Measurements from ENCODE around the gene TM4SF5.

The TM4SF5 gene, protein sequence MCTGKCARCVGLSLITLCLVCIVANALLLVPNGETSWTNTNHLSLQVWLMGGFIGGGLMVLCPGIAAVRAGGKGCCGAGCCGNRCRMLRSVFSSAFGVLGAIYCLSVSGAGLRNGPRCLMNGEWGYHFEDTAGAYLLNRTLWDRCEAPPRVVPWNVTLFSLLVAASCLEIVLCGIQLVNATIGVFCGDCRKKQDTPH
- total RNA-seq: 0 to 0.03 (median 0) reads per million in 18 experiments

DNA sequence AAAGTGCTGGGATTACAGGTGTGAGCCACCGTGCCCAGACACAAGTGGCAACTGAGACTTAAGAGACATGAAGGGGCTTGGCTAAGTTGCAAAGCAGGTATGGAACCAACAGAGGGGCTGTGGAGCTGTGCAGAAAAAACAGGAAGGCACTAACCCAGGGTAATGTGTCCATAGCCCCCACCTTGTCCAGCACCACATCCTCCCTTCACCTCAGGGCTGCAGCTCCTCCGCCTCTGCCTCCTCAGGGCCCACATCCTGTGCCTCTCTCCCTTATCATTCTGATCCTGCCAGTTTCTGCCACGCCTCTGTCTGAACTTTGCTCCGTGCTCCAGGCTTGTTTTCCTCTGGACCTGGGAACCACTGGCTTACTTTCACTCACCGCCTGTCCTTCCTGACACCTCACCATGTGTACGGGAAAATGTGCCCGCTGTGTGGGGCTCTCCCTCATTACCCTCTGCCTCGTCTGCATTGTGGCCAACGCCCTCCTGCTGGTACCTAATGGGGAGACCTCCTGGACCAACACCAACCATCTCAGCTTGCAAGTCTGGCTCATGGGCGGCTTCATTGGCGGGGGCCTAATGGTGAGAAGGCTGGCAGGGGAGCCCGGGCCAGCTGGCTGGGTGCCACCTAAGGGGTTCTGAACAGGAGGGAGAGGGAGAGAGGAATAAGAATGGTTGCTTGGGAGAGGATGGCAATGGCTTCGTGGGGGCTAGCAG is at the start of gene TM4SF5:
TSS of gene TM4SF5 (plus strand) at position 368 of the 716 bp plus-strand sequence. CDS start at position 405, 37 bp downstream.
- no peak for DNase-seq

DNA sequence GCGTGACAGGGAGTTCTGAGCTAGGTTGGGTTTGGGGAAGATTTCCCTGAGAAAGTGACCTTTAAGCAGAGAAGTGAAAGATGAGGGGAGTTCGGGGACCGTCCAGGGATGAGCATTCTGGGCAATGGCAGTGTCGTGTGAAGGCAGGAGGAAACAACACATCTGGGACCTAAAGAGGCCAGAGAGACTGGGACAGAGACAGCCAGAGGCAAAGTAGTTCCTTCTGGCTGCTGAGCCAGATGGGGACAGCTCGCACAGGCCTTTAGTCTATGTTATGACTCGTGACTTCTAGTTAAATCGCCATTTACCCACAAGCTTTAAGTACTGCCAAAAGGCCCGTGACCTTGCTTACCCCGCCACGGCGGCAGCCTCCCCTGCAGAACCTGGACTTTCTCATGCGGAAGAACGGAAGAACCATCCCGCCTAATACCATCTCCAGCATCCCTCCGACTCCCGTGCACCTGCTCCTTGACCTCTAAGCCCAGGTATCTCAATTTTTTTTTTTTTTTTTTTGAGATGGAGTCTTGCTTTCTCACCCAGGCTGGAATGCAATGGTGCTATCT is 48.9 kb upstream of the TM4SF5 start:
- DNase-seq: peak; percentile 11 to 25

DNA sequence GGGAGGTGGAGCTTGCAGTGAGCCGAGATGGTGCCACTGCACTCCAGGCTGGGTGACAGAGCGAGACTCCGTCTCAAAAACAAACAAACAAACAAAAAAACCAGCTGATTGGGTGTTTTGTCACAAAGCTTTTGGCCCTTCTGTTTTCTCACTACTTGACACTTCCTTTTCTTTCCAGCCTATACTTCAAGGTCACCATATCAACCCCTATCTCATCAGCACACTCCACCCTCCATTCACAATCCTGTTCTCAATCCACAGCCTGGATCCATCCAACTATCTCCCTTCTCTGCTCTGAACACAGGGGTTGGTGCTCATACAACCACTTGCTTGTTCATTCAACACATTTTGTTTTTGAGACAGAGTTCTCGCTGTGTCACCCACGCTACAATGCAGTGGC is 47.0 kb upstream of the TM4SF5 start:
- peak; percentile 48 to 50 for DNase-seq

DNA sequence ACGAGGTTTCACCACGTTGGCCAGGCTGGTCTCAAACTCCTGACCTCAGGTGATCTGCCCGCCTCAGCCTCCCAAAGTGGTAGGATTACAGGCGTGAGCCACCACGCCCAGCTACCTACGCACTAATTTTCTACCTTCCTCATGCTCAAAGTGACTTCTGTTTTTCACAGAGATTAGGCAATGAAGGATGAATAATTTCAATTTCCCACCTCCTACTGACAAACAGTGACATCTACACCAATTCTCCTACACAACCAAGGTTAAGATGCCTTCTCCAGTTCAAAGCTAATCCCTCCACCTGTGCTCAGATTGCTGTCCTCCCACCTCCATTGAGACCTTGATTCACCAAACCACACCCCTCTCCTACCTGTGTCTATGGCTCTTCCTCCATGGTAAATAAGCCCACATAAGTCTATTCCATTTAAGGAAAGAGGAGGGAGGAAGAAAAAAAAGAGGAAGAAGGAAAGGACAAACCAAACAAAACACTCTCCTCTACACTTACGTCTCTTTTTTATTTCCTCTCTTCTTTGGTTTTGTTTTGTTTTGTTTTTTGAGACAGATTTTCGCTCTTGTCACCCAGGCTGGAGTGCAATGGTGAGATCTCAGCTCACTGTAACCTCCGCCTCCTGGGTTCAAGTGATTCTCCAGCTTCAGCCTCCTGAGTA is 45.9 kb upstream of the TM4SF5 start:
- peak; percentile 87 to 92 for DNase-seq

DNA sequence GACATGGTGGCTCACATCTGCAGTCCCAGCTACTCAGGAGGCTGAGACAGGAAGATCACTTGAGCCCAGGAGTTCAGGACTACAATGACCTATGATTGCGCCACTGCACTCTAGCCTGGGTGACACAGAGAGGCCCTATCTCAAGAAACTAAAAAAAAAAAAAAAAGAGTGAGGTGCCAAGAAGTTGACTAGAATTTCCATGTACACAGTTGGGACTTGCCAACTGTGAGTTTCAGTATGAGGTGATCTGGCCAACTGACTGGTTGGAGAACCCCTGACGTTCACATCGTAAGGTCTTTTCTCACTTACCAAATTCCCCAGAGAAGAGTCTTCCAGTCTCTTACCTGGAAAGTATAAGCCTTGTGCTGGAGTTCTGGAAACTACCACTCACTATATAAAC is 43.6 kb upstream of the TM4SF5 start:
- peak in 1 of 2 donors; percentile 32 for DNase-seq

DNA sequence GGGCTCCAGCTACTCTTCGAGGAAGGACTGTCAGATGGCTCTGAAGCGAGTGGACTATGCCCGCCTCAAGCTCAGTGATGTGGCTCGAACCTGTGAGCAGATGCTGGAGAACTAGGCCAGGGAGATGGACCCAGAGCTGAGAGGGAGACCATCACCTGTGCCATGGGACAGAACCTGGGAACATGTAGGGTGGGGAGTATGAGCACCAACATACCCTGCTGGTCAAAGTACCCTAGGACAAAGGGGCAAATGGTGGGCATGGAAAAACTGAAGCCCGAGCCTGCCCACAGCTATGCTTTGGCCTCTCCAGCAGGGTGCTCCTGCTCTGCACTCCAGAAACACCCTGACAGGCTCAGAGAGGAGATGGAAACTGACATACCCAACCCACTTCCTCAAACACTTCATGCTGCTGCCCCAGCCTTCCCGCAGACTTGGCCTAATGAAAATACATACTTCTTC is 38.6 kb upstream of the TM4SF5 start:
- DNase-seq: peak; percentile 92

DNA sequence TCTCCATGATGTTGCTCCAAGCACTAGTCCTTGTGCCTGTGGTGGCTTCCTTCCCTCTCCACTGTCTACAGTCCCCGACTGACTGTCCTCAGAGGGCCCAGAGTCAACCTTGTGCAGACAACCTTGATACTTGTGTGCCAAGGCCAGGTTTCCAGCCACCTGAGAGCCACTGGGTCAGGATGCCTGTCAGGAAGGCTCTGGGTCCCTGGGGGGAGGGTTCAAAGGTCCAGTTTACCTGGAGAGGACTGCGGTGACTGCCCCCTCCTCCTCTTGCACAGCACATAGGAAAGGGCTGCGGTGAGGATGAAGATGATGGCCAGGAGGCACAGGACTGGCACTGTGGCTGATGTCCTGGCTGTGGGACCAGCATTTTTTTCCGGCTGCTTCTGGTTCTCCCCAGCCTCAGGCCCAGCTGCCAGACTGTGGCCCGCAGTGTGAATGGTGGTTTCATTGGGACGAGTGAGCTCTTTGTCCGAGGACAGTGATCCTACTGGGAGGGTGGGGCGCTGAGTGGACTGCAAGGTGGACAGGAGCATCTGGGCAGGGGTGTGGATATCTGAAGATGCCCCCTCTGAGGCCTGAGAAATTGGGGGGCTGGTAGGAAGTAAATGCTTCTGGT is 36.7 kb upstream of the TM4SF5 start:
- DNase-seq: no peak

DNA sequence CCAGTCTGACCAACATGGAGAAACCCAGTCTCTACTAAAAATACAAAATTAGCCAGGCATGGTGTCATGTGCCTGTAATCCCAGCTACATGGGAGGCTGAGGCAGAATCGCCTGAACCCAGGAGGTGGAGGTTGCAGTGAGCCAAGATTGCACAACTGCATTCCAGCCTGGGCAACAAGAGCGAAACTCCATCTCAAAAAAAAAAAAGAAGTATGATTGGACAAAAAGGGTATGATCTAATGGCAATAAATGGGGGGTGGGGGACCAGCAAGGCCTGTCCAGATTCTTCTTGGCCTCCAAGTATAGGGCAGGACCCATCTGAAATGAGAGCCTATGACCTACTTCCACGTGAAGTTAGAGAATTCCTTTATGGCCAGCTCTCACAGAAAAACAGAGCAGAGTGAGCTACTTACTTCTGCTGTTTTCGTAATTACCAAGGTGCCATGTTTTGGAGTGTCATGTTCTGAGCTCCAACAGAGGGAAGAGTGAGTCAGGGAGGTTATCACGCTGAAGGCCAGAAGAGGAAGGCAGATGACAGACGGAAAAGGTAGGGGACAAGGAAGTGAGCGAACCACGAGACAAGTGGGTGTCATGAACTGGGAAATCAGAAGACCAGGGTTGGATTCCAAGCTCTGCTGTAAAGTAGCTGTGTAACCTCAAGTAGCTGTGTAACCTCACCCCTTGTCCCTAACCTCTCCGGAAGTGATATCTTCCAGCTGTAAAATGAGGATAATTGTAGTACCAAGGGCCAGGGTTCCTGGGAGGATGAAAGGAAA is 35.6 kb upstream of the TM4SF5 start:
- peak; percentile 94 to 97 for DNase-seq

DNA sequence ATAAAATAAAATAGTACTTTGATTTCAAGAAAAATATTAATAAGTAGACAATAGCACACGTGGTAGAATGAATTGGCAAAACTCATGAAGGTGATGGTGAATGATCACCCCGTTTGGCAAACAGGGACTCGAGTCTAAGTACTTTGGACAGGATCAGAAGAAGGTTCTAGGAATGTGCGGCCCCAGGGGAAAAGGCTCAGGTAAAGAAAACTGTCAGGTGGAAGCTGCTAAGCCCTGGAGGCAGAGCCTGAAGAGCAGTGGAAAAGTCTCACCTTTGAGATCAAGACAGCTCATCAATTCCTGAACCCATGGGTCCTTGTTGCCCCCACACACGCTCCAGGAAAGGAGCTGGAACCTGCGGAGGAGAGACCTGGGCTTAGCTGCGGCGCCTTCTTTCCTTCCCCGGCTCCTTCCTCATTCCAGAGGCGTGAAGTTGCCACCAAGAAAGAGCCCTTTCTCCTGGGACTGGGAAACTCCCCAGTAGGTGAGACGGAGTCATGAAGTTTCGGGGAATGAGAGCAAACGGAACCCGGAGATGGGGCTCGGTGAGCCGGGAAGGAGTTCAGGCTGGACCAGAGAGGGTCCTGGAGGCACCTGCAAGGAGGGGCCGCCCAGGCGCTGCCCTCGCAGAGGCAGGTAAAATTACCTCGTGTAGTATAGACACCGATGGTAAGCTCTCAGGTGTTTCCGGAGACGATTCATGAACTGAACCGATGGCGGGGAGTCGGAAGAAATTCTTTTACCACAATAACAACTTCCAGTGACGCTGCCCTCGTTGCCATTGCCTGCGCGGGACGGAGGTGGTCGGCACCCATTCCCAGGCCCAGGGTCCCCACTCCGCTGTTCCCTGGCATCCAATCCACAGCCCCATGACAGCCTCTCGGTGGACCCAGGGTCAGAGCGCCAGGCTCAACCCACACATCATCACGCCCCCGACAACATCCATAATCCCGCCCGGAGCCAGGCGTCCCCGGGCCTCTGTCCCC is 33.3 kb upstream of the TM4SF5 start:
- peak in 1 of 2 donors; percentile 39 for DNase-seq

DNA sequence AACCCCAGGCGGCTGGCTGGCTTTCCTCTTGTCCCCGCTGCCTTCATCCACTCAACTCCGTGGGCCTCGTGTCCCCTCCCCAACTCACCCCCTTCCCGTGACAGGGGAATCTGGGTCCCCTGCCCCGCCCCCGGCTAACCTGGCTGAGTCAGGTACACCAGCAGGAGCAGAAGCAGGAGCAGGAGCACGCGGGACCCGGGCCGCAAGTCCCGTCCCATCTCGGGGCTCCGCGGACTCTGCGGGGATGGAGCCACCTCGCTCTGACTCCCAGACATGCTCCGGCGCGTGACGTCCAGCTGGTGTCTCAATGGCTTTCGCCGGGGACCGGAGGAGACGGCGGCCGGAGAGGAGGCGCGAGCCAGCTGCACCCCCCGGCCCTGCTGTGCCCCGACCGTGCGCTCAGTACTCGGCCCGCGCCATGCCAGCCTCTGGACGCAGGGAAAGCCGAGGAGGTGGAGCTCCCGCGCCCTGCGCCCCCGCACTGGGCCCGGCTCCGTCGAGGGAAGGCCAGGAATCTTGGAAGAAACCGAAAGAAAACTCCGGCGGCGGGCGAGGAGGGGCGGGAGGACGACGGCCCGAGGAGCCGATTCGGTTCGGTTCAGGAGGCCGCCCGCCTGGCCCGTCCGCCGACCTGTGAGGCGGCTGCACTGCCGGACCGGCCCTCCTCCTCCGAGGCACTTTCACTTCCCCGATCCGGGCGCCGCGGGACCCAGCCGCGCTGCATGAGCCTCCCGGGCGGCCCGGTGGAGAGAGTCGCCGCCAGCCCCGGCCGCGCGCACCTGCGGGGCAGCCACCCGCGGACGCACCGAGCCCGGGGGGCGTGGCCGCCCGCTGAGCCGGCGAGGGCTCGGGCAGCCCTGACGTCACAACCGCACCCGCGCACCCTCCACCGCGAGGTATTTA is 32.3 kb upstream of the TM4SF5 start, which contains the start of the genes CXCL16 and ZMYND15:
TSS of gene CXCL16 (minus strand) at position 807 of the 903 bp plus-strand sequence. CDS start at position 218, 589 bp downstream.
TSS of gene ZMYND15 (plus strand) at position 712 of the 903 bp plus-strand sequence. CDS start 716 bp downstream, outside the sequence.
- peak; percentile 60 to 72 for DNase-seq

DNA sequence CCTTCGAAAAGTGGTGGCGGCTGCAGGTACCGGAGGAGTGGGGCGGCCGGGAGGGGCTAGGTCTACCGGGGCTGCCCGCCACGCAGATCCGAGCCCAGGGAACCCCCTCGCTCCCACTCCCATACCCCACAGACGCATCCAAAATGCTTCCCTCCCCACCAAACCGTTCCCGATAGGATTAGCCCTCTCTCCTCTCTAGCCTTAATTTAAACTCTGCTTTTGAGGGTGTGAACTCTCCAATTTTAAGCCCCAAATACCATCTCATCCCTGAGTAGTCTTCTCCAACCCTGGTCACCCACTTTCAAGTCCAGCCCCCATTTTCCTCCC is 31.7 kb upstream of the TM4SF5 start:
- no peak for DNase-seq

DNA sequence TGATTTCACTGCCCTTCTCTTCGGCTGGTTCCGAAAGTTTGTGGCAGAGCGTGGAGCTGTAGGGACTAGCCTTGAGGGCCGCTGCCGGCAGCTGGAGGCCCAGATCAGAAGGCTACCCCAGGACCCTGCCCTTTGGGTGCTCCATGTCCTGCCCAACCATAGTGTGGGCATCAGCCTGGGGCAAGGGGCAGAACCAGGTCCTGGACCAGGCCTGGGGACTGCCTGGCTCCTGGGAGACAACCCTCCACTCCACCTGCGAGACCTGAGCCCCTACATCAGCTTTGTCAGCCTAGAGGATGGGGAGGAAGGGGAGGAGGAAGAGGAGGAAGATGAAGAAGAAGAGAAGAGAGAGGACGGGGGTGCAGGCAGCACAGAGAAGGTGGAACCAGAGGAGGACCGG is 31.1 kb upstream of the TM4SF5 start:
- DNase-seq: no peak

DNA sequence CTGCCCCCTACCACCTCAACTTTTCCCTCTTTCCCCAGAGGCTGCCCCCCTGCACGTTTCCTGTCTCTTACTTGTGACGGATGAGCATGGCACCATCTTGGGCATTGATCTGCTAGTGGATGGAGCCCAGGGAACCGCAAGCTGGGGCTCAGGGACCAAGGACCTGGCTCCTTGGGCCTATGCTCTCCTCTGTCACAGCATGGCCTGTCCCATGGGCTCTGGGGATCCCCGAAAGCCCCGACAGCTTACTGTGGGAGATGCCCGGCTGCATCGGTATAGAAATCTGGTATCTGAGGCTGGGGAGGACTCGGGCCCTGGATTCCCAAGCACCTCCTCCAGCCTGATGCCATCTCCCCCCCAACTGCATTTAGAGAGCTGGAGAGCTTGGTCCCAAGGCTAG is 30.1 kb upstream of the TM4SF5 start:
- DNase-seq: no peak

DNA sequence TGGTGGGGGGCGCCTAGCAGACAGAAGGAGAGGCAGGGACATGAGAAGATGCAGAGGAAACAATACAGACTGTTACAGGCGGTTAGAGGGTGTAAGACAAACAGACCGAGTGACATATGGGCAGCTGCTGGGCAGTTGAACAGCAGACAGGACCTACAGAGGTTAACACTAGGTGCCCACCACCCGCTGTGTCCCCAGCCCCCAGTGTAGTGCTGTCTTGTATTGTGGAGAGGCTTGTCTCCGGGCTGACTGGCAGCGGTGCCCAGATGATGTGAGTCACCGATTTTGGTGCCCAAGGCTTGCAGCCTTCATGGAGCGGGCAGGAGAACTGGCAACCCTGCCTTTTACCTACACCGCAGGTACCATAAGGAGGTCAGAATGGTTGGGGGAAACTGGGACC is 29.6 kb upstream of the TM4SF5 start:
- no peak for DNase-seq

DNA sequence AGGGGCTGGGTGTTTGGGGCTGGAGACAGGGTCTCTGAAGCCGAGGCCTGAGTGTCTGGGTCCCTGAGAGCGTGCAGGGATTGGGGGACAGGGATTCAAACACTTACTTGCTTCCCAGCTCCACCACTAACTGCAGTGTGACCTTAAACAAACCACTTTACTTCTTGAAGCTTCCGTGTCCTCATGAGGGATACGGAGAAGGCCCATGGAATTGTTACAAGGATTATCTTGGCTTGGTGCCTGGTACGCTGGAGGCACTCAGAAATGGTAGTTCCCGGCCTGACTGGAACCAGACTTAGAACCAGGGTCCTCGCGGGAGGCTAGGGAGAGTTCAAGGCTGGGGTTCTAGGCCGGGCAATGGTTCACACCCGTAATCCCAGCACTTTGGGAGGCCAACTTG is 29.1 kb upstream of the TM4SF5 start:
- no peak for DNase-seq

DNA sequence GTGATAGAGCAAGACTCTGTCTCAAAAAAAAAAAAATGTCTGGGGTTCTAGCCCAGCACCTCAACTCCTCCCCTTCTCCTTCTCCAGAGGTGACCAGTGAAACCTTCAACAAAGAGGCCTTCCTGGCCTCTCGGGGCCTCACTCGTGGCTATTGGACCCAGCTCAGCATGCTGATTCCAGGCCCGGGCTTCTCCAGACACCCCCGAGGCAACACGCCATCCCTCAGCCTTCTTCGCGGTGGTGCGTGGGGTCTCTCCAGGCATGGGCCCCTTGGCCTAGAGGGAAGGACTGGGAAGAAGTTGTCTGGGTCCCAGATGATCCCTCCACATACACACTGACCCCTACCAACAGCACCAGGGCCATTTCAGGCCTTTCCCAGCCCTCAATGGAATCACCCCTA is 28.5 kb upstream of the TM4SF5 start:
- no peak for DNase-seq

DNA sequence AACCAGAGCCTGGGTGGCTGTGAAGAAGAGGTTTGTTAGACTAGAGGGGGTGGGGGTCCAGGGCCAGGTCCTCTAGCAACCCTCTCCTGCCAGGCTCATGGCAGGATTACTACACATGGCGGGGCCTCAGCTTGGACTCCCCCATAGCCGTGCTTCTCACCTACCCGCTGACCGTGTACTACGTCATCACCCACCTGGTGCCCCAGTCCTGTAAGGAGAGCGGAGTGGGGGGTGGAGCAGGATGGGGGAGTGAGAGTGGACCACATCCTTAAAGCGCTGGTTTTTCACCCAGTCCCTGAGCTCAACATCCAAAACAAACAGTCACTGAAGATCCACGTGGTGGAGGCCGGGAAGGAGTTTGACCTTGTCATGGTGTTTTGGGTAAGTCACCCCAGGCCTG is 27.8 kb upstream of the TM4SF5 start:
- no peak for DNase-seq

DNA sequence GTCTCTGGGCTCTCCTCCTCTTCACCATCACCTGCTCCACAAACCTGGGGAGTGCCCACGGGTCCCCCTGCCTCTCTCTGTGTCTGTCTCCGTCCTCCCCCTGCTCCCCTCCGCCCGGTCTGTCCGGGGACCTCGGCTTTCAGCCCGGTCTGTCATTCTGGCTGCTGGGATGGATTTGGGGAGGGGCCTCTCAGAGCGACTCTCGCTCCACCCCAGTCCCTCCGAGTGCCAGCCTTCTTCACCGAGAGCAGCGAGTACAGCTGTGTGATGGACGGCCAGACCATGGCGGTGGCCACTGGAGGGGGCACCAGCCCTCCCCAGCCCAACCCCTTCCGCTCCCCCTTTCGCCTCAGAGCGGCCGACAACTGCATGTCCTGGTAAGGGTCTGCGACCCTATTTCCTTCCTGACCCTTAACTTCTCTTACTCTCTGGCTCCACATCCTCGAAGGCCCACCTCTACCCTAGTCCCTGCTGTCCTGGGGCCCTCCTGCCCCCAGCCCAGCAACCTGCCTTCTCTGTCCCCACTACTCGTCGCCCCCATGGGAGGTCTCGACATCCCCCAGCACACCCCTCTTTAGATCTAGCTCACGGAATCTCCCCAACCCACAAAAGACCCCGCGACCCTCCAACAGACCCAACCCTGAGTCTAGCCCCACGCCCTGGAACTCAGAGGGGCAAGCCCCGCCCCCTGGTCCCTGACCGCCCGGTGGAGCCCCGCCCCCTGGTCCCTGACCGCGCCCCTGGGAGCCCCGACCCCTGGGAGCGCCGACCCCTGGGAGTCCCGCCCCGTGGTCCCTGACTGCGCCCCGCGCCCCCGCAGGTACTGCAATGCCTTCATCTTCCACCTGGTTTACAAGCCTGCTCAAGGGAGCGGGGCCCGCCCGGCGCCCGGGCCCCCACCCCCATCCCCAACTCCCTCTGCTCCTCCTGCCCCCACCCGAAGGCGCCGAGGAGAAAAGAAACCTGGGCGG is 26.4 kb upstream of the TM4SF5 start:
- DNase-seq: no peak
